KOPT-K1 (cell line): Measurements from ENCODE around the gene ACSF3.

Experiments used
- H3K27ac ChIP-seq: fragments of 200-600 bp; sonication (generic); 2 replicates; pipeline ENCODE4 v1.5.1; 2016; ENCODE audit warnings: antibody characterized with exemption, mild to moderate bottlenecking, low read depth, low read length; ENCODE audit not compliant: poor library complexity, severe bottlenecking
- H3K36me3 ChIP-seq: fragments of 200-600 bp; sonication (generic); 2 replicates; pipeline ENCODE4 v1.5.1; 2017; ENCODE audit warnings: antibody characterized with exemption, mild to moderate bottlenecking, low read length, moderate library complexity; ENCODE audit not compliant: insufficient read depth
- H3K9me3 ChIP-seq: fragments of 200-600 bp; sonication (generic); 2 replicates; pipeline ENCODE4 v1.5.1; 2017; ENCODE audit warnings: antibody characterized with exemption, low read length, mild to moderate bottlenecking; ENCODE audit not compliant: insufficient read depth, poor library complexity, severe bottlenecking

The ACSF3 gene

DNA sequence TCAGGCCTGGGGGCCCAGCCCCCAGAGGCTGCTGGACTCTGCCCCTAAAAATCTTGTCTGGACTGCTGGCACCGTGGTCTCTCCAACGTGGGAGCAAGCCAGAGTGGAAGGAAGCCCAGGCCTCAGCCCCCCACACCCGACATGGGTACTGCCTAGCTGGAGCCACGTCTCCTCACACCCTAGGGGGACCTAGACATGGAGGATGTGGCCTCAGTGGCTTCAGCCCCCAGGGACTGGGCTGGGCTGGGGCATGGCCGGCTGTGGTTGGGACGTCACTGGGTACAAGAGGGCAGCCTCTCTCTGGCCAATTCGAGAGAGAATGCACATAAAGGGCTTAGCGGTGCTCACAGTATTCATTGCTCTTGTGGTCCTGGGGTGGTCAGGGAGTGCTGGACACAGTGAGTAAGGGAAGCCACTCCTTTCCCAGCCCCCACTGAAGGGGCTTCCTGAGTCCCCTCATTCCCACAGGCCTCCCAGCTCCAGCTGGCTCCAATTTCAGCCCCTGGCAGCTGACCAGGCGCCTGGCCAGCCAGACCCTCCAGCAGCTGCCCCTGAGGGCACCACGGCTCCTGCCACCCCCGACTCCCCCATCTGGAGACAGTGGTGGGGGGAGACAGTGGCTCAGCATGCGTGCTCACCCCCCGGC lies 79.0 kb downstream of the ACSF3 start:
- Histone ChIP-seq H3K36me3 (no peaks in the 10 kb centered on the region), H3K27ac (no peak overlapping the region), H3K9me3 (no peaks in the 10 kb centered on the region)

DNA sequence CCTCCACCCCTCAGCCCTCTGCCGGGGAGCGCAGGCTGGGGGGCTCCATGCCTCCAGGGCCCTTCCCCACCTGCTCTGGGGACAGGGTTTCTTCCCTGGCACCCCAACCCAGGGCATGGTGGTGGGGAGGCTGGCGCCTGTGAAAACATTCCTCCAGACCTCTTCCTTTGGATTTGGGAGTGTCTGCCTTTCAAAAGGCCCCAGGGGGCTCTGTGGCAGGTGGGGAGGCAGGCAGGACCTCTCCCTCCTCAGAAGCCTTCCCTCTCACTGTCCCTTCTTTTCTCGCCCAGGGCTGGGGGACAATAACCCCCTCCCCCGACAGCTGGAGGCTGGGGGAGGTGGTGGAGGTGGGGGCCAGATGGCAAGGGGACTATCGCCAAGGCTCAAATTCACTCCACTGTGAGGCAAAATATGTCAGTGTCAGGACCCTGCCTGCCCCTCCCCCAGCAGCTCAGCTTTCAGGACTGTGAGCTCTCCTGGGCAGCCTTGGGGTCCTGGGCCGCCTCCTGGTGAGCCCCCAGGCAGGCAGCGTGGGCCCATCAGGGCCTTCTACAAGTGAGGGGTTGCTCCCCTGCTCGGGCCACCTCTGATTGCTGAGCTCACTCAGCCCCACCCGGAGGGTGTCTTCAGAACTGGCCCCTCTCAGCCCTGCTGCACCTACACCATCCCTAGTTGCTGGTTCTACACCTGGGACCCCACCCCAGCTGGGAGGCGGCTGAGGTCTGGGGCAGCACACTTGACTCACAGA lies 79.7 kb downstream of the ACSF3 start:
- Histone ChIP-seq H3K9me3 (no peaks in the 10 kb centered on the region), H3K36me3 (no peaks in the 10 kb centered on the region), H3K27ac (no peak overlapping the region)

DNA sequence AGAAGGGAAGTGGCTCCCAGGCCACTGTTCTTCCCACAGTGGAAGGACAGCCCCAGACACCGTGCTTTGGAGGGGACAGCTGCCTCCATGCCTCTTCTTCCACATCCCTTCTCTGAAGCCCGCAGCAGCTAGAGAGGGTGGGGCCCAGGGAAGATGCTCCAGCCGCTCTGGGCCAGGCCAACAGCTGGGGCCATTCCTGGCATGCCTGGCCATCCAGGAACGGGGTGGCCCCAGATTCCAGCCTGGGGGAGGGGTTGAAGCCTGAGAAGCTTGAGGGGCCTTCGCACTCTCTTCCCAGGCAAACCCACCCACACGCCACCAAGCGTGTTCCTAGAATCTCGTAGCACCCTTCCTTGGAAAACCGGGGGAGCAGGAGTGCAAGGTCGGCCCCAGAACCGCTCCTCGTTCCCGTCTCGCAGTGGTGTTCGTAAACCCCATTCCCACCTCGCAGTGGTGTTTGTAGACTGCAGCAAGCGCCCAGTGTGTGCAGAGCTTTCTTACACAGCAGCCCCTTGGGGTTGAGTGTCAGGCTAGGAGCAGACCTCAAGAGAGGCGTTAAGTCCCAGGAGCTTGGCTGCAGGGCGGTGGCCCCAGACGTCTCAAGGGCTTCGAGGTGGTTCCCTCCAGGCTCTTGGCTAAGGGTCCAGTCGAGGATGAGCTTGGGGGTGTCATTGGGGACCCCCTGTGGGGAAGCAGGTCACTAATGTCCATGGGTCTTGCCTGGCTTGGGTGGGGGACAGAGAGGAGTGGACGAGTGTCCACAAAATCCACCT lies 80.6 kb downstream of the ACSF3 start:
- Histone ChIP-seq H3K27ac (no peak overlapping the region), H3K36me3 (no peaks in the 10 kb centered on the region), H3K9me3 (no peaks in the 10 kb centered on the region)

DNA sequence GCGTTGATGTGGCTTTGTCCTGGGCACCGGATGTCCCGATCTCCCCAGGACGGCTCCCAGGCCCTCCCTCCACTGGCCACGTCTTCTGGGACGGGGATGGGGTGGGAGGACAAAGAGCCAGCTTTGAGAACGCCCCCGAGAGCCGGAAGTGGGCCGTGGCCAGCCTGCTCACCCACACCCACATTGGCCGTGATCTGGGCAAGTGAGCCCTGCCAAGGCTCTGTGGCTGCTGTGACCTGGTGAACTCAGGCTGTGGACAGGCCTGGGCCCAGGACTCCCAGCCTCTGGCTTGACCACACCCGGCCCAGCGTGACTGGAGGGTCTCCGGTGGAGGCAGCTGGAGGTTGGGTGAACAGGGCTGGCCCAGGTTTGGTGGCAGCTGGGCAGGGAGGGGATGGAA lies 81.2 kb downstream of the ACSF3 start:
- Histone ChIP-seq H3K27ac (no peak overlapping the region), H3K36me3 (no peaks in the 10 kb centered on the region), H3K9me3 (no peaks in the 10 kb centered on the region)

DNA sequence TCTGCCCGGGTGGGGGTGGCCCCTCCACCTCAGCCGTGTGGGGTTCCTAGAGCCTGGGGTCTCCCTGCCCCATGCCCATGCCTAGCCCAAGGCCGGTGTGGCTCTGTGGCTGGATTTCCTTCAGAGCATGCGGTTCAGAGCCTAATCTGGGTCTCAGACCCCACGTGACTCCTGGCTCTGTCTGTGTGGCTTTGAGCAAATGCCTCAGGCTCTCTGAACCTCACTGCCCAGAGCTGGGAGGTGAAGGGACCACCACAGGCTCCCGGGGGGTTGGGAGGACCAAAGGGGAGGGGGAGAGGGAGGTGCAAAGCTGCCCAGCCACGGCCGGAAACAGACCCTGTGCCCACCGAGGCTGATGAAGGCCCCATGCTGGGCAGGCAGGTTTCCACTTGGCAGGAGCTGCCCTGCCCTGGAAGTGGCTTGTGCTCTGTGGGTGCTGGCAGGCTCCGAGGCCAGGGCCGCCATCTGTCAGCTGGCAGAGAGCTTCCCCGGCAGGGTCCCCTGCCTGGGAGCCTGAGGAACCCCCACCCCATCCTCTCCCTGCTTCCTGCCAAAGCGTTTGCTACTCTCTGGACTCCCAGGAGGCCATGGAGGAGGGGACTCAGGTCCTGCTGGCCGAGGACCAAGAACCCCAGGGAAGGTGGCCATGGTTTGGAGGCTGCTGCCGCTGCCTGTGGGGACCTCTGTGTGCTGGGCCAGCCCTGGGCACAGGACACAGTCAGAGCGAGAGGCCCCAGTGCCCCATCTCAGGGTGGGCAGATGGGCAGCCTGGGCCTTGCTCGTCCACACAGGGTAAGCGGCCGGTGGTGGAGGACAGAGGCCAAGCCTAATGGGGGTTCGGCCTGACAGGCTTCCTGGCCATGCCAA lies 81.9 kb downstream of the ACSF3 start:
- H3K27ac ChIP-seq = no peak overlapping the region
- no peaks in the 10 kb centered on the region for H3K9me3 ChIP-seq

DNA sequence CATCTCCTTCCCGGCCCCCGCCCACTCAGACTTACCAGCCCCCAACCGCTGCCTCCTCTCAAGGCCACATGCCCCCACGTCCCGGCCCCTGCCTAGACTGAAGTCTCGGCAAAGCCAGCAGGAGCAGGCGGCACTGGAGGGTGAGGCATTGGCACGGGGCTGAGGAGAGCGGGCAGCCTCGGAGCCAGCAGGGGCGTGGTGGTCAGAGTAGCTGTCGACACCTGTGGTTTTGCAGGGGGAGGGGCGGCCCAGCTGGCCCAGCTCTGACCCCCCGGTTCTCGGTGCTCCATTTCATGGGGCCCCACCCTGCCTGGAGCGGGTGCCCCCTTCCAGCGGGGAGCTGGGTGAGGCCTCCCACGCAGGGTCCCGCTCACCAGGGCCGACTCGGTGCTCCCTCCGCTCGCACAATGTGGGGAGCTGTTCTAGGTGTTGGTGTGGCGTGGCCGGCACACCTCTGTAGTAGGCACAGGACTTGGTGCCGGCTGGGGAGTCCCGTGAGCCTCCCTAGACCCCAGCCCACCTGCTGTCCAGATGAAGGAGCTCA lies 82.6 kb downstream of the ACSF3 start:
- Histone ChIP-seq H3K9me3 (no peaks in the 10 kb centered on the region), H3K36me3 (no peaks in the 10 kb centered on the region)

More for the DNA sequence above, 81.9 kb downstream of the ACSF3 start:
- no peaks in the 10 kb centered on the region for H3K36me3 ChIP-seq

DNA sequence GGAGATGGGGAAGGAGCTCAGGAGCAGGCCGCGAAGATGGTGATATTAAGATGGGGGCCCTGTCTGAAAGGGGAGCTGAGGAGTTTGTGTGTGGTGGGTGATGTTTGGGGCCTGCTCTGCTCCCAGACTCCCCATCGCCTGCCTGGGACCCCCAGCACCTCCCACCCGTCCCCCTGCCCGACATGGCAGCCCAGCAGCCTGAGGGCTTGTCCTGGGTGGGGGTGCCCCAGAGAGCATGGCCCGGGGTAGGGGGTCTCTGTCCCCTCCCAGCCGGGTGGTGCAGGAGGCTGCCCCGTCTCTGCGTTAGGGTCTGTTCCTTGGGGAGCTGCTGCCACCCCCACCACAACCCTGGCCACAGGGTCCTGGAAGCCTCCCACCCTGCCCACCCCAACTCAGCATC lies 83.1 kb downstream of the ACSF3 start:
- H3K27ac ChIP-seq = no peak overlapping the region

More for the DNA sequence above, 82.6 kb downstream of the ACSF3 start:
- no peak overlapping the region for H3K27ac ChIP-seq

DNA sequence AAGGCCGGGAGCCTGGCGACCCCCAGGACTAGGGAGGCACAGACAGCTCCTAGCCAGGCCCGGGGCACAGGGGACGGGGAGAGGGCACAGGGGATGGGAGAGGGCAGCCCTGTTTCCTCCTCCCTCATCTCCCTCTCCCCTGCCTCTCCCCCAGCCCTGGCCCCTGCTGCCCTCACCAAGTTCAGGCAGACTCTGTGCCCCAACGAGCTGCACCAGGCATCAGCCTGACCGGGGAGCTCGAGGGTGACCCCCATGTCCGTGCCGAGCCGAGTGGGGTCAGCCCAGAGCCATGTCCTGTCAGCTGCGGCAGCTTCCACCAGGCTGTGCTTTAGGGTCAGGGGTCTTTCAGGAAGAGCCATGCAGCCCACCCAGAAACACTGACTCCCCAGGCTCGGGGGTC lies 83.8 kb downstream of the ACSF3 start:
- Histone ChIP-seq H3K36me3 (no peaks in the 10 kb centered on the region), H3K9me3 (no peaks in the 10 kb centered on the region), H3K27ac (no peak overlapping the region)

More for the DNA sequence above, 83.1 kb downstream of the ACSF3 start:
- Histone ChIP-seq H3K36me3 (no peaks in the 10 kb centered on the region), H3K9me3 (no peaks in the 10 kb centered on the region)

DNA sequence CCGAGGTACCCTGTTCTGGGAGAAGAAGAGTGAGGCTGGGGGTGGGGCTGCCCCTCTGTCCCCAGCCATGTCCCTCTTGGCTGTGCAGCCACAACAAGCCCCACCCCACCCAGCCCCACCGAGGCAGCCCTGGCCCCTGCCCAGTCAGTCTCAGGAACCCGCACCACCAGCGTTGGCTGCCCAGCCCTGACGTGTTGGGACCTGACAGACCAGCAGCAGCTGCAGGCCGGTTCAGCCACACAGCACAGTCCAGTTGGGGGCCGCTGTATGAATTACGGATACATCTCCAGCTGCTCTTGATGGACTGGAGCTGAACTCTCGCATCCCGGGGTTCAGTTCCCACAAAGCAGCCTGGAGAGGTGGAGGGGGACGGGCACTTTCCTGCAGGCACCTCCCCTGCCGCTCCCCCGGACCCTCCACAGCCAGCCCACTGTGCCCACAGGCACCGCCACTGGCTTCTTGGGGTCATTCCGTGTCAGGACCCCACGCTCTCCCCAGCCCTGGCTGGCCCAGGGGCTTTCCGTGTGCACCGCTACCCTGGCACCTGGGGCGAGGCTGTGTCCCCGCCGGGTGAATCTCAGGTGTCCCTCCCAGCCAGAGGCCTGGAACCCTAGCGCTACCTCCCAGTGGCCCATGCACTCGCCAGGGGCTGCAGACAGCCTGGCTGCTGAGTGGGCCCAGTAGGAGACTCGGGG lies 84.9 kb downstream of the ACSF3 start:
- Histone ChIP-seq H3K9me3 (no peaks in the 10 kb centered on the region), H3K36me3 (no peaks in the 10 kb centered on the region), H3K27ac (no peak overlapping the region)

DNA sequence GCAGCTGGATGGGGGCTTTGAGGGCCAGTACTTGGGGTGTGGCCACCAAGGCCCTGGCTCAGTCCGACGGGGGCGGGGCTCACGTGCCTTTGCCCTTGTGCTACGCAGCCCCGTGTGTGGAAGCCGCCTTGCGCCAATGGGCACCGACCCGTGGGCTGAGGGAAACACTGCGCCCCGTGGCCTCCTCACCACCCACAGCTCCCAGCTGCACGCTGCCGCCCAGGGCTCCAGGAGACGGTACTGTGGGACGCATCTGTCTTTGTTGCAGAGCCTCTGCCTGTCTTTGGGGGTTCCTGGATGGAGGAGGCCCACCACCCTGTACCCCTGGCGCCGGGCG lies 85.5 kb downstream of the ACSF3 start:
- Histone ChIP-seq H3K9me3 (no peaks in the 10 kb centered on the region), H3K27ac (no peak overlapping the region), H3K36me3 (no peaks in the 10 kb centered on the region)

DNA sequence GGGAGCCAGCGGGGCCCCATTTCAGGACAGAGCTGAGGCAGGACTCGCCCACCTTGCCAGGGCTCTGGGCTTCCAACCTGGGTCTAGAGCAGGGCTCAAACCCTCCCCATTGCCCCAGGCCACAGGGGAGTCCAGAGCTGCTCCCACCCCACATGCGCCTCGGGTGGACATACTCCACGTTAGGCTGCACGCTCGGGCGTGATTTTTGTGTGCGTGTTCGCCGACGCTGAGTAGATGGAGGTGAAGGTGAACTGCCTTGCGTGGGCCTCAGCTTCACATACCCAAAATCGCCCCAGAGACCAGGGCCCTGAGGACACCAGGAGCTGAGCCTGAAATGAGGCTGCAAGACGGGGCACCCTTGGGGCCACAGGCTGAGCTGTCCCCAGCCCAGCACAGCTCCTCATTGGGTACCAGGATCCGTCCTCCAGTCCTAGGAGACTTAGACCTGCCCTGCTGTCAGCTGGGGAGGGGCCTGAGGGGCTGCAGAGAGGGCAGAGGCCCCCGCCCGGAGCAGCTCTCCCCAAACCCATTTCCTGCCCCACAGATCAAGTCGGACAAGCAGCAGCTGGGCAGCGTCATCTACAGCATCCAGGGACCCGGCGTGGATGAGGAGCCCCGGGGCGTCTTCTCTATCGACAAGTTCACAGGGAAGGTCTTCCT lies 86.1 kb downstream of the ACSF3 start:
- Histone ChIP-seq H3K27ac (no peak overlapping the region), H3K36me3 (no peaks in the 10 kb centered on the region), H3K9me3 (no peaks in the 10 kb centered on the region)

DNA sequence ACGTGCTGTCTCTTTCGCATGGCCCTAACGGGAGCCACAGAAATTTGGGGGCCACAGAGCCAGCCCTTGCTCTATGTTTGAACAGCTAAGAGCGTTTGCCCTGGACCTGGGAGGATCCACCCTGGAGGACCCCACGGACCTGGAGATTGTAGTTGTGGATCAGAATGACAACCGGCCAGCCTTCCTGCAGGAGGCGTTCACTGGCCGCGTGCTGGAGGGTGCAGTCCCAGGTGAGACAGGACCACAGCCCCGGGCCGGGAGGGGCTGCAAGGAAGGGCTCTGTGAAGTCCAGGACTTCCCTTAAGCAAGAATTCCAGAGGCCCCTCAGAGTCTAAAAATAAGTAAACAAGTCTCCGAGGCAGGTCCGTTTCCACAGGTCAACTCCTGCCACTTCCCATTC lies 89.8 kb downstream of the ACSF3 start:
- Histone ChIP-seq H3K9me3 (no peaks in the 10 kb centered on the region), H3K36me3 (no peaks in the 10 kb centered on the region), H3K27ac (no peak overlapping the region)

DNA sequence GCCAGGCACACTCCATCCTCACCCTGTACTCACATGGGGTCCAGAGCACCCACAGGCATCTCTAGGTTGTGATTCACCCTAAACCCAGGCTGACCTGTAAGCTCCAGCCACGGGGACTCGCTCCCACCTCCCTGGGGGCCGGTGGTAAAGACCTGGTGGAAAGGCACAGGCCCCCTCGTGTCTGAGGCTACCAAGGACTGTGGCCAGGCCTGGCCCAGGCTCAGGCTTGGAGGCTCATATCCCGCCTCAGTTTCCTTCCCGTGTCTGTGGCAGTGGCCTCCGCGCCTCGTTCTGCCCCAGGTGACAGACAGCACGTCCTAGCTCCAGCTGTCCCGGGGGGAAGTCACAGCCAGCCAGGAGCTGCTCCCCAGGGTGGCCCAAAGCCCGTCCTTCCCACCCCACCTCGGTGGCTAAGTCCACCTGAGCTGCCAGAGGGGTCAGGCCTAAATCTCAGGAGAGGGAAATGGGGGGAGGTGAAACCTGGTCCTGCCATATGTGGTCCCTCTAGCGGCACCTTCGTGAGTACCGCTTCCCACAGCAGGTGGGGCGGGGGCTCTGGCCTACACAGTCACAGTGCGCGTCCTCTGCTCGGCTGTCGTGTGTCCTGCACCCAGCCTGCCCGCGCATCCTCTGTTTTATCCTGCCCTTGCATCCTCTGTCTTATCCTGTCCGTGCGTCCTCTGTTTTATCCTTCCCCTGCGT lies 90.5 kb downstream of the ACSF3 start:
- Histone ChIP-seq H3K9me3 (no peaks in the 10 kb centered on the region), H3K36me3 (no peaks in the 10 kb centered on the region), H3K27ac (no peak overlapping the region)
